HepG2 (cell line): Measurements from ENCODE around the gene WSB1. TPM values are rescaled to one million over a fixed set of nuclear protein-coding genes. Genes with fewer than 3 reads are reported as not detected.

Experiments
- microRNA-seq: library from miRNA; unstranded; fragments of <30 nt; microRNA quantifications from one replicate; pipeline ENCODE4, GENCODE V29; 2020
- polyA plus RNA-seq, 8 experiments: library from polyadenylated mRNA; depleted of rRNA in 3 of 8; stranded (reverse) in 7 of 8; unstranded in 1 of 8; fragments of >200 nt; fragmentation: Illumina TruSeq in 4 of 8; extraction: Trizol in 4 of 8; gene quantifications; 2 replicates each; pipeline versions ENCODE4 v1.2.1 to v1.2.3, GENCODE V29; 2011 to 2016; ENCODE audit warnings: low read depth in 4 of 8, missing spikeins in 1 of 8, mixed read lengths in 1 of 8; ENCODE audit not compliant: insufficient read depth in 1 of 8
- small RNA-seq, 3 experiments: library from RNA; depleted of rRNA; stranded (forward); fragments of <200 nt; gene quantifications; one replicate each; pipeline ENCODE3, GENCODE V24; 2012; ENCODE audit warnings: low read depth in 2 of 3, low replicate concordance in 1 of 3; ENCODE audit not compliant: insufficient read length in 3 of 3, insufficient read depth in 2 of 3
- total RNA-seq, 5 experiments: library from RNA; depleted of rRNA; stranded (reverse); fragments of >200 nt; fragmentation: Illumina TruSeq; extraction: Trizol; gene quantifications; 2 replicates each; pipeline ENCODE4 v1.2.3, GENCODE V29; 2016; ENCODE audit warnings: low read depth in 1 of 5

Gene WSB1
- total and polyA plus RNA-seq, 2 of the 13 experiments (the other 11 are each of a cell fraction or from before 2014, with no cell fraction given), result 81.3 to 294 TPM

Small RNAs within 50 kb of the gene (microRNA-seq; reads per million reads assigned to microRNA genes)
- 0.51 reads per million for gene MIR4522

Small RNAs within 50 kb of the gene (small RNA-seq; reads per million reads assigned to genes)
- gene MIR4522, result 0 reads per million in 3 experiments

Other genes starting within 250 kb of the WSB1 start
- gene KSR1, start 162.3 kb downstream of the WSB1 start, total RNA-seq (2016; rRNA removed; fragmentation: Illumina TruSeq; extraction: Trizol), result 8.0 and 10.1 TPM in 2 replicates
- gene KSR1, start 162.3 kb downstream of the WSB1 start, polyA plus RNA-seq (2011; rRNA removed), result 15.0 and 16.6 TPM in 2 replicates